Neuronal stem cell (in vitro differentiated cells): ENCODE measurements around the gene TMIE.

Experiments
- DNase-seq: peaks from one replicate; pipeline ENCODE4 v3.0.0-alpha.2; 2013; ENCODE audit warnings: low spot score
- H2AFZ ChIP-seq: one replicate; pipeline ENCODE4 v1.6.1; 2013; ENCODE audit warnings: mild to moderate bottlenecking, low read length, inconsistent platforms
- H2AK5ac ChIP-seq: 2 replicates; pipeline ENCODE4 v1.6.1; 2013; ENCODE audit warnings: low read depth, mild to moderate bottlenecking, inconsistent platforms, low read length, moderate library complexity, mixed read lengths
- H2BK120ac ChIP-seq: 2 replicates; pipeline ENCODE4 v1.6.1; 2013; ENCODE audit warnings: low read depth, mild to moderate bottlenecking, inconsistent platforms, low read length, moderate library complexity, mixed read lengths
- H2BK12ac ChIP-seq: one replicate; pipeline ENCODE4 v1.6.1; 2013; ENCODE audit warnings: low read length, inconsistent platforms
- H2BK15ac ChIP-seq: 2 replicates; pipeline ENCODE4 v1.6.1; 2013; ENCODE audit warnings: mild to moderate bottlenecking, low read length, inconsistent platforms, mixed read lengths
- H2BK5ac ChIP-seq: one replicate; pipeline ENCODE4 v1.6.1; 2013; ENCODE audit warnings: inconsistent platforms, mild to moderate bottlenecking, low read length, moderate library complexity
- H3K14ac ChIP-seq: one replicate; pipeline ENCODE4 v1.6.1; 2013; ENCODE audit warnings: low read length, inconsistent platforms
- H3K18ac ChIP-seq: 2 replicates; pipeline ENCODE4 v1.6.1; 2013; ENCODE audit warnings: low read length, inconsistent platforms
- H3K23ac ChIP-seq: 2 replicates; pipeline ENCODE4 v1.6.1; 2013; ENCODE audit warnings: low read depth, mild to moderate bottlenecking, mixed read lengths, low read length, inconsistent platforms; ENCODE audit not compliant: poor library complexity
- H3K27ac ChIP-seq: replicated peaks from 3 replicates; pipeline ENCODE4 v1.5.1; 2013; ENCODE audit warnings: low read length, inconsistent platforms
- H3K27me3 ChIP-seq, 3 experiments: 2 replicates each; pipeline ENCODE4 v1.6.1; 2013; ENCODE audit warnings: low read length in 3 of 3, mild to moderate bottlenecking in 2 of 3, inconsistent platforms in 1 of 3, low read depth in 1 of 3, mixed read lengths in 1 of 3, moderate library complexity in 1 of 3; ENCODE audit not compliant: control insufficient read depth in 3 of 3, insufficient read depth in 3 of 3
- H3K36me3 ChIP-seq, 2 donors: replicated peaks in 1 of 2; 2 replicates each; pipeline ENCODE4 v1.6.1; 2013; ENCODE audit warnings: low read length in 2 of 2; ENCODE audit not compliant: control insufficient read depth in 2 of 2, insufficient read depth in 2 of 2
- H3K4ac ChIP-seq: 2 replicates; pipeline ENCODE4 v1.6.1; 2013; ENCODE audit warnings: inconsistent platforms, mild to moderate bottlenecking, low read length, moderate library complexity
- H3K4me1 ChIP-seq, 2 donors: 1 replicate in 1 of 2; 2 replicates in 1 of 2; pipeline ENCODE4 v1.6.1; 2013; ENCODE audit warnings: low read length in 2 of 2, low read depth in 1 of 2; ENCODE audit not compliant: control insufficient read depth in 2 of 2, insufficient read depth in 1 of 2
- H3K4me2 ChIP-seq: one replicate; pipeline ENCODE4 v1.6.1; 2013; ENCODE audit warnings: mild to moderate bottlenecking, low read length, inconsistent platforms; ENCODE audit not compliant: insufficient read depth, poor library complexity, severe bottlenecking
- H3K4me3 ChIP-seq, 2 donors: 2 replicates each; pipeline ENCODE4 v1.5.1; 2013; ENCODE audit warnings: low read length in 2 of 2, mild to moderate bottlenecking in 2 of 2, inconsistent platforms in 1 of 2, moderate library complexity in 1 of 2
- H3K79me1 ChIP-seq: one replicate; pipeline ENCODE4 v1.6.1; 2013; ENCODE audit warnings: low read depth, mild to moderate bottlenecking, inconsistent platforms, low read length, moderate library complexity
- H3K9ac ChIP-seq: one replicate; pipeline ENCODE4 v1.6.1; 2013; ENCODE audit warnings: mild to moderate bottlenecking, low read depth, low read length, inconsistent platforms; ENCODE audit not compliant: poor library complexity
- H3K9me3 ChIP-seq, 2 donors: replicated peaks in 1 of 2; 2 replicates each; pipeline versions ENCODE3 to v1.6.1; 2013; ENCODE audit warnings: low read length in 2 of 2, mild to moderate bottlenecking in 2 of 2, inconsistent platforms in 1 of 2, low read depth in 1 of 2, mixed read lengths in 1 of 2, moderate library complexity in 1 of 2; ENCODE audit not compliant: control insufficient read depth in 2 of 2, insufficient read depth in 1 of 2
- H4K8ac ChIP-seq: one replicate; pipeline ENCODE4 v1.6.1; 2013; ENCODE audit warnings: low read depth, mild to moderate bottlenecking, inconsistent platforms, low read length, moderate library complexity
- H4K91ac ChIP-seq: one replicate; pipeline ENCODE4 v1.6.1; 2013; ENCODE audit warnings: low read length, low read depth, mild to moderate bottlenecking, inconsistent platforms; ENCODE audit not compliant: poor library complexity
- WGBS, 2 donors: extraction: QIAGEN DNeasy Blood & Tissue Kit; methylation state at CpG; one replicate each; pipeline ENCODE4 v1.1.7; 2013; ENCODE audit warnings: missing lambda C conversion rate in 2 of 2, mixed read lengths in 1 of 2; ENCODE audit not compliant: insufficient read length in 2 of 2, insufficient replicate concordance in 1 of 2; ENCODE audit errors: extremely low coverage in 2 of 2; 5-methylcytosine and 5-hydroxymethylcytosine counted together

TMIE gene

GRCh38 chr3:46719044-46719565 is 17.9 kb downstream of the TMIE start:
- Histone ChIP-seq H3K4ac (no peak overlapping the region), H3K23ac (no peak overlapping the region), H3K27ac (no peak overlapping the region), H2BK15ac (no peak overlapping the region), H3K14ac (no peak overlapping the region), H4K8ac (no peak overlapping the region), H2BK5ac (no peak overlapping the region), H3K9ac (no peak overlapping the region), H3K4me3 (no peak overlapping the region), H3K18ac (no peak overlapping the region), H4K91ac (no peak overlapping the region), H3K79me1 (no peaks in the 10 kb centered on the region), H3K27me3 (no peaks in the 10 kb centered on the region), H3K9me3 (no peaks in the 10 kb centered on the region), H3K36me3 (no peaks in the 10 kb centered on the region), H2BK120ac (no peak overlapping the region), H2AK5ac (no peak overlapping the region), H2BK12ac (no peak overlapping the region), H2AFZ (no peak overlapping the region), H3K4me1 (no peaks in the 10 kb centered on the region), H3K4me2 (no peak overlapping the region)
- no peak for DNase-seq
- WGBS, 2 donors = no CpG with 5 or more reads among the region's 2 CpGs

- Histone ChIP-seq H3K79me1 (no peaks in the 10 kb centered on the region), H3K23ac (no peak overlapping the region), H4K91ac (no peak overlapping the region), H3K18ac (no peak overlapping the region), H3K4me1 (no peaks in the 10 kb centered on the region), H3K4me3 (no peak overlapping the region), H3K36me3 (no peaks in the 10 kb centered on the region), H2BK5ac (no peak overlapping the region), H2BK12ac (no peak overlapping the region), H3K27ac (no peak overlapping the region), H3K14ac (no peak overlapping the region), H2AK5ac (no peak overlapping the region), H4K8ac (no peak overlapping the region), H3K4me2 (no peak overlapping the region), H2BK120ac (no peak overlapping the region), H2BK15ac (no peak overlapping the region), H3K4ac (no peak overlapping the region), H3K9ac (no peak overlapping the region), H3K27me3 (no peaks in the 10 kb centered on the region), H2AFZ (no peak overlapping the region), H3K9me3 (no peaks in the 10 kb centered on the region)
- DNase-seq = no peak
- no CpG with 5 or more reads among the region's 4 CpGs for WGBS, 2 donors
Observed at GRCh38 chr3:46719735-46720271, 18.6 kb downstream of the TMIE start.

- Histone ChIP-seq H2BK120ac (no peak overlapping the region), H2AFZ (no peak overlapping the region), H2BK15ac (no peak overlapping the region), H3K9me3 (no peaks in the 10 kb centered on the region), H4K8ac (no peak overlapping the region), H4K91ac (no peak overlapping the region), H3K36me3 (no peaks in the 10 kb centered on the region), H2AK5ac (no peak overlapping the region), H3K27ac (no peak overlapping the region), H3K27me3 (no peaks in the 10 kb centered on the region), H3K4ac (no peak overlapping the region), H3K79me1 (no peaks in the 10 kb centered on the region), H3K4me1 (no peaks in the 10 kb centered on the region), H2BK5ac (no peak overlapping the region), H3K23ac (no peak overlapping the region), H3K18ac (no peak overlapping the region), H2BK12ac (no peak overlapping the region), H3K14ac (no peak overlapping the region), H3K9ac (no peak overlapping the region), H3K4me2 (no peak overlapping the region), H3K4me3 (no peak overlapping the region)
- no peak for DNase-seq
- WGBS, 2 donors = no CpG with 5 or more reads among the region's 2 CpGs
Observed at GRCh38 chr3:46721009-46721408, 19.8 kb downstream of the TMIE start.

DNA sequence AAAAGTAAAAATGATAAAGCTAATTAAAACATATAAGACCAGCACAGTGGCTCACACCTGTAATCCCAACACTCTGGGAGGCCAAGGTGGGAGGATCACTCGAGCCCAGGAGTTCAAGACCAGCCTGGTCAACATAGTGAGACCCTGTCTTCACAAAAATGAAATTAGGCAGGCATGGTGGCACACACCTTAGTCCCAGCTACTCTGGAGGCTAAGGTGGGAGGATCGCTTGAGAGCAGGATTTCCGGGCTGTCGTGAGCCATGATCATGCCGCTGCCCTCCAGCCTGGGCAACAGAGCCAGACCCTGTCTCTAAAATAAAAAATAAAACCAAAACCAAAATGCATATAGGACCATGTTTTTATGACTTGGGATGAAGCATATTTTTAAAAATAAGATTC is 21.3 kb downstream of the TMIE start:
- no peak overlapping the region for H3K4ac ChIP-seq
- WGBS, 2 donors = no CpG with 5 or more reads among the region's 5 CpGs
- H3K14ac ChIP-seq = no peak overlapping the region
- no peak overlapping the region for H3K9ac ChIP-seq
- no peak for DNase-seq
- H2BK12ac ChIP-seq = no peak overlapping the region
- no peak overlapping the region for H3K4me2 ChIP-seq
- no peak overlapping the region for H2AK5ac ChIP-seq
- no peak overlapping the region for H3K4me3 ChIP-seq
- no peaks in the 10 kb centered on the region for H3K79me1 ChIP-seq
- no peak overlapping the region for H3K18ac ChIP-seq
- H3K36me3 ChIP-seq = no peaks in the 10 kb centered on the region
- H4K8ac ChIP-seq = no peak overlapping the region
- H3K23ac ChIP-seq = no peak overlapping the region
- H4K91ac ChIP-seq = no peak overlapping the region
- H2BK120ac ChIP-seq = no peak overlapping the region
- H3K4me1 ChIP-seq = no peaks in the 10 kb centered on the region
- H2AFZ ChIP-seq = no peak overlapping the region
- no peak overlapping the region for H3K27ac ChIP-seq
- H2BK15ac ChIP-seq = no peak overlapping the region
- no peaks in the 10 kb centered on the region for H3K9me3 ChIP-seq
- no peak overlapping the region for H2BK5ac ChIP-seq
- H3K27me3 ChIP-seq = no peaks in the 10 kb centered on the region
